Loucy (cell line): ENCODE results near the gene STX8.

Experiments
- H2AFZ ChIP-seq: fragments of 200-600 bp; sonication (generic); 2 replicates; pipeline ENCODE4 v1.6.0; 2016; ENCODE audit warnings: antibody characterized with exemption, mild to moderate bottlenecking, low read length, moderate library complexity
- H3F3A ChIP-seq: fragments of 200-600 bp; 2 replicates; pipeline ENCODE4 v1.6.0; 2016; ENCODE audit warnings: antibody characterized with exemption, low read depth, mild to moderate bottlenecking
- H3K27me3 ChIP-seq: fragments of 200-600 bp; sonication (generic); 2 replicates; pipeline ENCODE4 v1.6.1; 2014; ENCODE audit warnings: low read length, mild to moderate bottlenecking; ENCODE audit not compliant: insufficient read depth, poor library complexity, severe bottlenecking
- H3K36me3 ChIP-seq: fragments of 200-600 bp; sonication (generic); 2 replicates; pipeline ENCODE4 v1.6.1; 2016; ENCODE audit warnings: low read length; ENCODE audit not compliant: insufficient read depth
- H3K4me1 ChIP-seq: fragments of 200-600 bp; sonication (generic); 2 replicates; pipeline ENCODE4 v1.5.1; 2014; ENCODE audit warnings: low read length, mild to moderate bottlenecking; ENCODE audit not compliant: insufficient read depth, poor library complexity, severe bottlenecking
- H3K4me2 ChIP-seq: fragments of 200-600 bp; sonication (generic); 2 replicates; pipeline ENCODE4 v1.6.0; 2014; ENCODE audit warnings: antibody characterized with exemption, low read length, low read depth, mild to moderate bottlenecking; ENCODE audit not compliant: poor library complexity, severe bottlenecking
- H3K4me3 ChIP-seq: fragments of 200-600 bp; sonication (generic); 2 replicates; pipeline ENCODE4 v1.5.1; 2014; ENCODE audit warnings: low read length, mild to moderate bottlenecking, mixed read lengths; ENCODE audit not compliant: poor library complexity, severe bottlenecking
- H3K79me2 ChIP-seq: fragments of 200-600 bp; sonication (generic); 2 replicates; pipeline ENCODE4 v1.6.1; 2014; ENCODE audit warnings: low read length; ENCODE audit not compliant: insufficient read depth
- H3K9ac ChIP-seq: fragments of 200-600 bp; sonication (generic); 2 replicates; pipeline ENCODE4 v1.6.0; 2014; ENCODE audit warnings: mild to moderate bottlenecking, low read depth, low read length, moderate library complexity; ENCODE audit not compliant: poor library complexity, severe bottlenecking
- H3K9me2 ChIP-seq: fragments of 200-600 bp; sonication (generic); replicated peaks from 2 replicates; pipeline ENCODE4 v1.6.1; 2016; ENCODE audit warnings: low read depth, low read length, mixed read lengths
- H3K9me3 ChIP-seq: fragments of 200-600 bp; sonication (generic); 2 replicates; pipeline ENCODE4 v1.6.1; 2014; ENCODE audit warnings: mild to moderate bottlenecking, antibody characterized with exemption, low read length, low read depth; ENCODE audit not compliant: insufficient read depth
- H4K20me1 ChIP-seq: fragments of 200-600 bp; sonication (generic); 2 replicates; pipeline ENCODE4 v1.6.0; 2014; ENCODE audit warnings: antibody characterized with exemption, low read length, mild to moderate bottlenecking; ENCODE audit not compliant: insufficient read depth, poor library complexity, severe bottlenecking
- CTCF ChIP-seq: fragments of 200-600 bp; sonication (generic); conservative IDR thresholded peaks from 2 replicates; pipeline ENCODE4 v1.5.1; 2014; ENCODE audit warnings: mild to moderate bottlenecking, antibody characterized with exemption, low read length
- EZH2phosphoT487 ChIP-seq: fragments of 200-600 bp; IDR thresholded peaks from 2 replicates; pipeline ENCODE4 v1.6.1; 2018; ENCODE audit warnings: antibody characterized with exemption, mild to moderate bottlenecking, moderate library complexity, borderline replicate concordance

The STX8 gene

GRCh38 chr17:9291912-9292560, 283.6 kb downstream of the STX8 start:
- H3F3A ChIP-seq = no peaks in the 10 kb centered on the region
- H3K79me2 ChIP-seq = no peaks in the 10 kb centered on the region
- no peaks in the 10 kb centered on the region for H3K4me1 ChIP-seq
- no peaks in the 10 kb centered on the region for H3K27me3 ChIP-seq
- TF ChIP-seq CTCF = peak; percentile 76
- no peak for TF ChIP-seq EZH2phosphoT487
- no peak overlapping the region for H3K4me3 ChIP-seq
- H3K9me3 ChIP-seq = no peaks in the 10 kb centered on the region
- no peaks in the 10 kb centered on the region for H3K9me2 ChIP-seq
- no peaks in the 10 kb centered on the region for H3K36me3 ChIP-seq
- no peaks in the 10 kb centered on the region for H4K20me1 ChIP-seq
- no peak overlapping the region for H3K4me2 ChIP-seq
- no peak overlapping the region for H2AFZ ChIP-seq
- no peak overlapping the region for H3K9ac ChIP-seq

- H3K79me2 ChIP-seq = no peaks in the 10 kb centered on the region
- H3K36me3 ChIP-seq = no peaks in the 10 kb centered on the region
- H3K4me1 ChIP-seq = no peaks in the 10 kb centered on the region
- no peak overlapping the region for H3K4me3 ChIP-seq
- TF ChIP-seq CTCF (no peak), EZH2phosphoT487 (no peak)
- H3K9me2 ChIP-seq = no peaks in the 10 kb centered on the region
- H3K4me2 ChIP-seq = no peak overlapping the region
- no peak overlapping the region for H3K9ac ChIP-seq
- H3K27me3 ChIP-seq = no peaks in the 10 kb centered on the region
- no peaks in the 10 kb centered on the region for H3K9me3 ChIP-seq
- H2AFZ ChIP-seq = no peak overlapping the region
- H4K20me1 ChIP-seq = no peaks in the 10 kb centered on the region
- no peaks in the 10 kb centered on the region for H3F3A ChIP-seq
These were observed 285.4 kb downstream of the STX8 start for GRCh38 chr17:9290226-9290613.

- Histone ChIP-seq H3K27me3 (no peaks in the 10 kb centered on the region), H3K4me3 (no peak overlapping the region), H3K9ac (no peak overlapping the region), H4K20me1 (no peaks in the 10 kb centered on the region), H3K9me3 (no peaks in the 10 kb centered on the region), H3K9me2 (no peaks in the 10 kb centered on the region), H2AFZ (no peak overlapping the region), H3K4me1 (no peaks in the 10 kb centered on the region), H3K36me3 (no peaks in the 10 kb centered on the region), H3K4me2 (no peak overlapping the region), H3F3A (no peaks in the 10 kb centered on the region), H3K79me2 (no peaks in the 10 kb centered on the region)
- TF ChIP-seq CTCF (no peak), EZH2phosphoT487 (no peak)
These were observed 288.3 kb downstream of the STX8 start for GRCh38 chr17:9287306-9287705.
